Stimulated activated naive CD8-positive, alpha-beta T cell treated with anti-CD3 and anti-CD28 coated beads, Interleukin-15, Interleukin-2, amounts not matched to agents 100 ng/mL and 50 ng/mL, for 24 hours (primary cell): Measurements from ENCODE around the gene CACNA1C.

Source experiments
- H3K27ac Mint-ChIP-seq: one replicate; pipeline ENCODE4 v1.8.0; 2021; ENCODE audit warnings: mild to moderate bottlenecking, mixed read lengths
- H3K27me3 Mint-ChIP-seq: one replicate; pipeline ENCODE4 v1.8.0; 2021; ENCODE audit warnings: mixed read lengths
- H3K36me3 Mint-ChIP-seq: one replicate; pipeline ENCODE4 v1.8.0; 2021; ENCODE audit warnings: low read depth, mixed read lengths
- H3K4me1 Mint-ChIP-seq: one replicate; pipeline ENCODE4 v1.8.0; 2021; ENCODE audit warnings: low read depth, mixed read lengths
- H3K4me3 Mint-ChIP-seq: one replicate; pipeline ENCODE4 v1.8.0; 2021; ENCODE audit warnings: mild to moderate bottlenecking, mixed read lengths
- H3K9me3 Mint-ChIP-seq: one replicate; pipeline ENCODE4 v1.8.0; 2021; ENCODE audit warnings: mixed read lengths

The CACNA1C gene

GRCh38 chr12:2291182-2291832 lies 238.5 kb downstream of the CACNA1C start:
- Mint-ChIP-seq H3K36me3 (no peaks in the 10 kb centered on the region), H3K27ac (no peak overlapping the region), H3K4me3 (no peak overlapping the region), H3K27me3 (no peaks in the 10 kb centered on the region), H3K9me3 (no peaks in the 10 kb centered on the region), H3K4me1 (peaks cover 14% of the 10 kb centered on the region)

DNA sequence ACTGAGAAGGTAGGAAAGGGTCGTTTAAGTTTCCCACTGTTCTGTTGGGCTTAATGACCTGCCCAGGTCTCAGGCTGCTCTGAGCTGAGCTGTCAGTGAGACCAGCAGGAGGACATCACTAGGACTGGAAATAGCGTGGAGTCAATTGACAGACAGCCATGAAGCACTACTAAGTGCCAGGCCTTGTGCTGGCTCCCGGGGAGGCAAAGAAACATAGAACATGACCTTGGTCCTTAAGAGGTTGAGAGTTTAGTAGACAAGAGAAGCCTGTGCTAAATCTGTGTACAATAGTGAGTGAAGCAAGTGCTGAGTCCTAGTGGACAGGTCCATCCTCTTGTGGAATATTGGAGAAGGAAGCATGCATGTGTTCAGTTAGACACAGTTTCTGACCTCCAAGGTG lies 239.2 kb downstream of the CACNA1C start:
- Mint-ChIP-seq H3K4me3 (no peak overlapping the region), H3K9me3 (no peaks in the 10 kb centered on the region), H3K4me1 (peaks cover 14% of the 10 kb centered on the region), H3K27ac (no peak overlapping the region), H3K27me3 (no peaks in the 10 kb centered on the region), H3K36me3 (no peaks in the 10 kb centered on the region)

- peaks cover 15% of the 10 kb centered on the region for H3K4me1 Mint-ChIP-seq
- no peaks in the 10 kb centered on the region for H3K36me3 Mint-ChIP-seq
- no peaks in the 10 kb centered on the region for H3K9me3 Mint-ChIP-seq
- H3K4me3 Mint-ChIP-seq, result no peak overlapping the region
- no peaks in the 10 kb centered on the region for H3K27me3 Mint-ChIP-seq
- H3K27ac Mint-ChIP-seq, result no peak overlapping the region
These were observed 239.8 kb downstream of the CACNA1C start for GRCh38 chr12:2292560-2292959.

DNA sequence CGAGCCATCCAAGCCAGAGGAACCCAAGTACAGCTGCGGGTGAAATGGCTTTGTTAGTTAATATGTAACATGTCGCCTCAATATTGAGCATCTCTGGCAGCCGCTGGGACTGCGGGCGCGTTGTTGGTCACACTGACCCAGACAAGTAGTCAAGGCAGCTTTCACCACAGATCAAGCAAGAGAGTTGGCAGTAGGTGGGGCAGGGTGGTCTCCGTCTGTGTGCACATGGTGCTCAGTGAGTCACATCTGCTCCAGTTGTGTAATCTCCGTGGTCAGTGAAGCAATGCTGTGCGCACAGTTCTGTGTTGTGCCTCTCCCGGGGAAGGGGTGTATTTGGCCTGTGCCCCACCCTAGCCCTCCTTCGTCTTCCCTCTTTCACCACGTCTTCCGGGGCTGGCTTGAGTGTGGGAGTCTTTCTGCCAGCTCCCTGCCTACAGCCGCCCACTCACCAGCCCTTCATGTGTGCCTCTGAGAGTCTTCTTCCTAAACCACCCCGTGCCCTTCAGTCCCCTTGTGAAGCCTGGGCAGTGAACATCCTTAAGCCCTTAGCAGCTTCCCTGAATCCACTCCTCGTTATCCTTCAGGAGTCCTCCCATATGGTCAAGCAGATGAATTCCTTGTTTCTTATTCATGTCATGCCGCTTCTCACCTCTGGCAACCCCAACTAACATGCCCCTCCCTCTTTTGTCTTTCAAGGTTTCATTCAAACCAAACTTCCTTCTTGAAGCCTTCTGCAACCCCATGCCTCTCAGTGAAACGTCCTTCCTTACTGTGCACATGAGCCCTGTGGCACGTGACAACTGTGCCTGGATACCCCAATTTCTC lies 242.1 kb downstream of the CACNA1C start:
- H3K27ac Mint-ChIP-seq, result no peak overlapping the region
- peaks cover 30% of the 10 kb centered on the region for H3K4me1 Mint-ChIP-seq
- no peaks in the 10 kb centered on the region for H3K9me3 Mint-ChIP-seq
- H3K4me3 Mint-ChIP-seq, result no peak overlapping the region
- H3K36me3 Mint-ChIP-seq, result no peaks in the 10 kb centered on the region
- no peaks in the 10 kb centered on the region for H3K27me3 Mint-ChIP-seq

DNA sequence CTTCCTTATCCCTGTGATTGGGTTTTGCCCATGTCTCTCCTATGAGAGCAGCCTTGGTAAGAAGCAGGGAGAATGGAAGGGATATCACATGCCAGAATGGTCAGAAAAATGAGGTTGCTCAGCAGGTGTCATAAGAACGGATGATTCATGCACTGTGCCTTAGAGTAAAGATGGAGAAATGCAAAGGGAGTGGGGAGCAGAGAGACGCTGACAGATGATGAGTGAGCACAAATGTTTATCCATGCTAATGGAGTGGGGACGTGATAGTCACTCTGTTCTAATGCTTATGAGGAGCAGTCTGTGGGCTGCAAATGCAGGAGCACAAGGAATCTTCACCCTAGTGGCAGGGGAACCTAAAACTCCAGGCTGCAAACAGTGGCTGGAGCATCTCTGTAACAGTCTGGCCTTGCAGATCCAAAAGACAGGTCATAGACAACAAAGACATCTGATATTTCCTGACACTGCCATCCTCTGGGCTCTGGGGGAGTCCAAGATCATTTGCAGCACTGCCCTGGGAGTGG lies 243.2 kb downstream of the CACNA1C start:
- peaks cover 30% of the 10 kb centered on the region for H3K4me1 Mint-ChIP-seq
- H3K27me3 Mint-ChIP-seq, result no peaks in the 10 kb centered on the region
- no peaks in the 10 kb centered on the region for H3K9me3 Mint-ChIP-seq
- H3K27ac Mint-ChIP-seq, result no peak overlapping the region
- H3K4me3 Mint-ChIP-seq, result no peak overlapping the region
- H3K36me3 Mint-ChIP-seq, result no peaks in the 10 kb centered on the region

DNA sequence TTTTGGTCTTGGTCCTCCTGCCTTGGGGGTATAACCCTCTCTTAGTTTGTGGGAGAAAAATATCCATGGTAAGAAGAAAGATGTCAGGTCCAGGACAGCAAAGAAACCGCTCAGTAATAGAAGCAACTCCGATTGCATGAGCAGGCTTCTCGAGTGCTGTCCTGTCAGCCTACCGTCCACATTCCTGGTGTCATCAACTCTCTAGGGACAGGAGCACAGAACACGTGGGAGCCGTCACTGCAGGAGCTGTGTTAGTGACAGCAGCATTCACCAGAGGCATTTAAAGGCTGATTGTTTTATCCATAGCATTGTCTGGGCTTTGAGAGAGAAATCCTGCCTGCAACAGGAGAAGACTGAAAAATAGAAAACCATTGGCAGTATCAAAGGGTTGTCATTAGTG lies 244.2 kb downstream of the CACNA1C start:
- H3K4me3 Mint-ChIP-seq, result no peak overlapping the region
- peaks cover 30% of the 10 kb centered on the region for H3K4me1 Mint-ChIP-seq
- H3K36me3 Mint-ChIP-seq, result no peaks in the 10 kb centered on the region
- no peaks in the 10 kb centered on the region for H3K9me3 Mint-ChIP-seq
- no peaks in the 10 kb centered on the region for H3K27me3 Mint-ChIP-seq
- H3K27ac Mint-ChIP-seq, result no peak overlapping the region

- Mint-ChIP-seq H3K9me3 (no peaks in the 10 kb centered on the region), H3K27ac (no peak overlapping the region), H3K36me3 (no peaks in the 10 kb centered on the region), H3K27me3 (no peaks in the 10 kb centered on the region), H3K4me1 (peaks cover 30% of the 10 kb centered on the region), H3K4me3 (no peak overlapping the region)
These were observed 244.9 kb downstream of the CACNA1C start for GRCh38 chr12:2297658-2298057.

- Mint-ChIP-seq H3K27me3 (no peaks in the 10 kb centered on the region), H3K4me1 (peaks cover 30% of the 10 kb centered on the region), H3K36me3 (no peaks in the 10 kb centered on the region), H3K9me3 (no peaks in the 10 kb centered on the region), H3K4me3 (no peak overlapping the region), H3K27ac (no peak overlapping the region)
These were observed 245.9 kb downstream of the CACNA1C start for GRCh38 chr12:2298556-2299200.

DNA sequence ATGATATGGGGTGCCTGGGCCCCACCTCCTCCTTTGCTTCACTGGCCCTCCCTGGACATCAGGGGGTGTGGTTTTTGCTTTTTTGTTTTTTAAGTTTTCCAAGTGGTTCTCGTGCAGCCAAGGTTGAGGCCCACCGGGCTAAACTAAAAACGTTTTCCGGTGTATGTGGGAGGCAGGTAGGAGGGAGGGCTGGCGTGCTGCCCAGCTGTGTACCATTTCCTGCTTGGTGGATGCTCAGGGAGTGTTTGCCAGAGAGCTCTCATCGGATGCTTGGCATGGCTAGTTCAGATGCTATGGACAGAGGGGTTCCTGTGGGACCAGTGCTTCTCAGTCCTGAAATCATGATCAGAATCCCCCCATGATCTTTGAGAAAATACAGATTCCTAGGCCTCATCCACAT lies 246.4 kb downstream of the CACNA1C start:
- no peak overlapping the region for H3K27ac Mint-ChIP-seq
- no peak overlapping the region for H3K4me3 Mint-ChIP-seq
- no peaks in the 10 kb centered on the region for H3K9me3 Mint-ChIP-seq
- no peaks in the 10 kb centered on the region for H3K27me3 Mint-ChIP-seq
- H3K4me1 Mint-ChIP-seq, result peaks cover 27% of the 10 kb centered on the region
- H3K36me3 Mint-ChIP-seq, result no peaks in the 10 kb centered on the region

- H3K4me1 Mint-ChIP-seq, result peaks cover 18% of the 10 kb centered on the region
- no peaks in the 10 kb centered on the region for H3K9me3 Mint-ChIP-seq
- no peaks in the 10 kb centered on the region for H3K36me3 Mint-ChIP-seq
- H3K4me3 Mint-ChIP-seq, result no peak overlapping the region
- H3K27me3 Mint-ChIP-seq, result no peaks in the 10 kb centered on the region
- H3K27ac Mint-ChIP-seq, result no peak overlapping the region
These were observed 247.4 kb downstream of the CACNA1C start for GRCh38 chr12:2300168-2300567.

DNA sequence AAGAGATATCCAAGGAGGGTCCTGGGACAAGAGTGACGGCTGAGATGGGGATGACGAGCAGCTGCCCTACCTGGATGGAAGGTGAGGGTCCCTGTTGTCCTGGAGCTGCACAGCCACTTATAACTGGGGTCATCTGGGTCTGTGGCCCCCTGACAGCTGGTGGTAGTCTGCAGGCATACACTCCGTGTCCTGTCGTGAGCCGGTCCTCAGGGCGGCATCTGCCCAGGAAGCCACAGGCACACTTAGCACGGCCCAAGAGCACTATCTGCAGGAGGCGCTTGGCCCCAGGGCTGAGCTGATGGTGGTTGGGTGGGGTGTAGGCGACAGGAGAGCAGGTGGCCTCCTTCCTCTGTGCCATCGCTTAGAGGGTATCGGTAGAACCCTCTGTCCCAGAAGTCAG lies 248.1 kb downstream of the CACNA1C start:
- Mint-ChIP-seq H3K4me1 (peaks cover 16% of the 10 kb centered on the region), H3K9me3 (no peaks in the 10 kb centered on the region), H3K4me3 (no peak overlapping the region), H3K36me3 (no peaks in the 10 kb centered on the region), H3K27ac (no peak overlapping the region), H3K27me3 (no peaks in the 10 kb centered on the region)

DNA sequence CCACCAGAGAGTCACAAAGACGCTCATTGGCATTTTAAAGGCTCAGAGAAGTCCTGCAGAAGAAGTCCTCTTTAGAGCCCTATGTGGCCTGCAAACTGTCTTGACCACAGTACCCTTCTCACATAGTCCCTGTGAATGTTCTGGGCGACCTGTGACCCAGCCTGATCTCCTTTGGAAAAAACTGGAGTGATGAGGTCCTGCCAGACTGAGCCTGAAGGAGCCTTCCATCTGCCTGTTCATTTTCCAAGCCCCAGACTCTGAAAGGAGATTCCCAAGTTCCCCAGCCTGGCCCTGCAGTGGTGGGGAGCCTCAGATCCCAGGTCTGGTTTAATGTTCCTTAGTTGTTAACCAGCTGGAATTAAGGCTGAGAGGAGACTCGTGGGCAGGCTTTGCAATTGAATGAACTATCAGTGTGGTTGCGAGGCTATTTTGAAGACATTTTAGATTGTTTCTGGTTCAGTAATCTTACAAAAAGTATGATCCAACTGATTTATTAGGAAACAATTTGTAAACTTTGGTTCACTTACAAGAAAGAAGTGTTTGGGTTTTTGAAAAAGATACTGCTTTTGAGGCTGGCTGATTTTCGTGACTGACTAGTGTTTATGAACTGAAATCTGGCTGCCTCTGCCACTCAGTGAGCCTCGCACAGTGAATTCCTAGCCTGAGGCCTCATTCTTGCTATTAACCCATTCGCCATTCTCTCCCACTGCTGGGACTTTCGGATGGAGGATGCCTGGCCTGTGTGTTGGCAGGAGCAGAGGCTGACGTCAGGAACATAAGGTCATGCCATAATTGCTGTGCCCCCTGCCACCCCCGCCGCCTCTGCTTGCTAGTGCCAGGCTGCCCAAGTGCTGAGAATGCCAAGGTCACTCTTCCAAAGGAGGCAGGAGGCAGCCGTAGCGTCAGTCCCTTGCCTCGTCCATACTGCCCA lies 249.0 kb downstream of the CACNA1C start:
- no peak overlapping the region for H3K4me3 Mint-ChIP-seq
- H3K27me3 Mint-ChIP-seq, result no peaks in the 10 kb centered on the region
- no peaks in the 10 kb centered on the region for H3K9me3 Mint-ChIP-seq
- H3K27ac Mint-ChIP-seq, result no peak overlapping the region
- H3K4me1 Mint-ChIP-seq, result peaks cover 16% of the 10 kb centered on the region
- no peaks in the 10 kb centered on the region for H3K36me3 Mint-ChIP-seq

DNA sequence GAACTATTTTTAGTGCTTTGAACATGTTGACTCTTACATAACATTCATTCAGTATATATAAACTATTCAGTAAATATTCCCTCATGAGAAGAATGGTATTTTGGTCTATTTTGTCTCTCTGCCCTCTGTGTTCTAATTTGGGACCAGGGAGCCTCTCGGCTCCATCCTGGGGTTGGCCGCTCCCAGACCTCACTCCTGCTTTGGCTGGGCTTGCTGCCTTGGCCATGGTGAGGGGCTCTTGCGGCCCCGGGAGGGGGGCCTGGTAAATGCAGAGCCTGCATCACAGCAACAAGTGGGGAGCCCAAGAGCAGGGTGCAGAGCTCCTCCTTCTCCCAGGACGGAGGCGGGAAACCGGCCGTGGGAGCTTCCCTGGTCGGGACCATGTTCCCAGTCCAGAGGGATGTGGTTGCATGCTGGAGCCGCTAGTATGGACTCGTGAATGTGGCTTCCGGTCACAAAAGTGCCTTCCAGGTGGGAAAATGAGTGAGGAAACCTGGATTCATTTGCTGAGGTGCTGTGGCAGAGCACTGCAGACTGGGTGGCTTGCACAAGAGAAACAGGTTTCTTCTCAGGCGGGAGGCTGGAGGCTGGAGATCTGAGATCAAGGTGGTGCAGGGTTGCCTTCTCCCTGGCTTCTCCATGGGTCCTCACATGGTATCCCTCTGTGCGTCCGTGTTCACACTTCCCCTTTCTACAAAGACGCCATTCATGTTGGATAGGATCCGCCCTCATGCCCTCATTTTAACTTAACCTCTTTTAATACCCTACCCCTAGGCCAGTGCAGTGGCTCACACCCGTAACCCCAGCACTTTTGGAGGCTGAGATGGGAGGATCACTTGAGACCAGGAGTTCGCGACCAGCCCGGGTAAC lies 250.2 kb downstream of the CACNA1C start:
- H3K27ac Mint-ChIP-seq, result no peak overlapping the region

DNA sequence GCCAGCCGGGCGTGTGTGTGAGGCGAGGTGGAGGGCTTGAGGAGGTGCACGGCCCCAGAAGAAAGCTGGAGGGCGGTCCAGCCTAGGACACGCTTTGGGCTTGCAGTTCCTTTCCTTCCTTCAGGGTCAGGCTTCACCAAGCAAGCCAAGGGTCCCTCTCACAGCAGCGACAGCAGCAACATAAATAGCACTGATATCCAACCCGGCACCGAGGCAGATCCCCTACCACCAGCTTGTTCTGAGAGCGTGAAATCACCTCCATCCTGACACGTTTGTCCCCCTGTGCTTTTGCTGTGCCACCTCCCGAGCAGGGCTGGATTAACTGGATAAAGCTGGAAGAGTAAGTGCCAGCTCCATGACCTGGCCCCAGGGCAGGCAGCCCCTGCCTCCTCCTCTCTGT lies 251.4 kb downstream of the CACNA1C start:
- Mint-ChIP-seq H3K4me3 (no peak overlapping the region), H3K27me3 (no peaks in the 10 kb centered on the region), H3K9me3 (no peaks in the 10 kb centered on the region), H3K4me1 (peaks cover 3% of the 10 kb centered on the region), H3K27ac (no peak overlapping the region), H3K36me3 (no peaks in the 10 kb centered on the region)

More for the DNA sequence above, 250.2 kb downstream of the CACNA1C start:
- Mint-ChIP-seq H3K9me3 (no peaks in the 10 kb centered on the region), H3K4me3 (no peak overlapping the region), H3K27me3 (no peaks in the 10 kb centered on the region), H3K4me1 (peaks cover 11% of the 10 kb centered on the region), H3K36me3 (no peaks in the 10 kb centered on the region)
